SK-N-SH (cell line): Measurements from ENCODE around the gene ICA1. TPM values are rescaled to one million over a fixed set of nuclear protein-coding genes. Genes with fewer than 3 reads are reported as not detected.
"Not testable (repeated sequence)": the region's sequence is repeated elsewhere in the genome, so short reads cannot be mapped to it uniquely, and the experiment has no call there.

ENCODE experiments used
- CTCF ChIA-PET: fragments of 300-600, 350-600 bp; formaldehyde crosslinking; extraction: SDS; loops from one replicate; lab custom pipeline; 2021; lab: Yijun Ruan, JAX
- POLR2A ChIA-PET: fragments of 350-600 bp; sonication (Branson Sonifier 250); formaldehyde crosslinking; extraction: SDS; loops from one replicate; lab custom pipeline; 2020; ENCODE audit warnings: antibody characterized with exemption, inconsistent platforms; lab: Yijun Ruan, JAX
- DNase-seq: peaks from one replicate; pipeline ENCODE4 v3.0.0; 2012
- H2AFZ ChIP-seq: fragments of 200-600 bp; sonication (generic); 2 replicates; pipeline ENCODE4 v1.8.1; 2016; ENCODE audit warnings: antibody characterized with exemption, mild to moderate bottlenecking, low read depth
- H3F3A ChIP-seq: fragments of 200-600 bp; sonication (generic); replicated peaks from 2 replicates; pipeline ENCODE3; 2016; ENCODE audit warnings: antibody characterized with exemption, mild to moderate bottlenecking; ENCODE audit not compliant: insufficient read depth
- H3K27ac ChIP-seq, 2 experiments: fragments of 200-500 bp in 1 of 2; fragments of 200-600 bp in 1 of 2; sonication (Bioruptor generic) in 1 of 2; sonication (generic), shearing (Covaris generic) in 1 of 2; 2 replicates each; pipeline versions ENCODE4 v1.5.1 to v1.6.1; 2014 to 2016; ENCODE audit warnings: low read depth in 2 of 2, inconsistent platforms in 1 of 2, low read length in 1 of 2, mild to moderate bottlenecking in 1 of 2, mixed read lengths in 1 of 2
- H3K27me3 ChIP-seq: fragments of 200-600 bp; sonication (generic), shearing (Covaris generic); 2 replicates; pipeline ENCODE4 v1.6.1; 2016; ENCODE audit warnings: mixed run types; ENCODE audit not compliant: insufficient read depth
- H3K36me3 ChIP-seq, 2 experiments: fragments of 200-500 bp in 1 of 2; fragments of 200-600 bp in 1 of 2; sonication (Bioruptor generic) in 1 of 2; sonication (generic) in 1 of 2; replicated peaks in 1 of 2; 2 replicates each; pipeline versions ENCODE3 to v1.5.1; 2014 to 2016; ENCODE audit warnings: low read length in 1 of 2, mild to moderate bottlenecking in 1 of 2; ENCODE audit not compliant: insufficient read depth in 2 of 2, control insufficient read depth in 1 of 2
- H3K4me1 ChIP-seq, 2 experiments: fragments of 200-500 bp in 1 of 2; fragments of 200-600 bp in 1 of 2; sonication (Bioruptor generic) in 1 of 2; sonication (generic), shearing (Covaris generic) in 1 of 2; 2 replicates each; pipeline versions ENCODE4 v1.5.1 to v1.6.1; 2014 to 2016; ENCODE audit warnings: low read depth in 1 of 2, low read length in 1 of 2, mixed run types in 1 of 2; ENCODE audit not compliant: insufficient read depth in 2 of 2, control insufficient read depth in 1 of 2
- H3K4me2 ChIP-seq: fragments of 200-600 bp; sonication (generic), shearing (Covaris generic); 2 replicates; pipeline ENCODE4 v1.6.1; 2017; ENCODE audit warnings: mixed run types
- H3K4me3 ChIP-seq, 2 experiments: fragments of 200-500 bp in 1 of 2; fragments of 200-600 bp in 1 of 2; sonication (Bioruptor generic) in 1 of 2; sonication (generic), shearing (Covaris generic) in 1 of 2; 2 replicates each; pipeline versions ENCODE4 v1.5.1 to v1.8.1; 2014 to 2016; ENCODE audit warnings: low read depth in 2 of 2, inconsistent platforms in 1 of 2, low read length in 1 of 2, mild to moderate bottlenecking in 1 of 2, mixed read lengths in 1 of 2, moderate library complexity in 1 of 2
- H3K79me2 ChIP-seq: fragments of 200-600 bp; sonication (generic); 2 replicates; pipeline ENCODE4 v1.8.1; 2017; ENCODE audit warnings: mild to moderate bottlenecking; ENCODE audit not compliant: insufficient read depth
- H3K9ac ChIP-seq: fragments of 200-600 bp; sonication (generic); 2 replicates; pipeline ENCODE4 v1.6.1; 2017; ENCODE audit warnings: mixed run types
- H3K9me2 ChIP-seq: fragments of 200-600 bp; sonication (generic); 2 replicates; pipeline ENCODE4 v1.6.1; 2017; ENCODE audit warnings: mixed run types
- H3K9me3 ChIP-seq: fragments of 200-600 bp; sonication (generic); 2 replicates; pipeline ENCODE4 v1.6.1; 2017; ENCODE audit warnings: mixed run types, mild to moderate bottlenecking, moderate library complexity
- H4K20me1 ChIP-seq: fragments of 200-600 bp; sonication (generic); 2 replicates; pipeline ENCODE4 v1.6.1; 2017; ENCODE audit warnings: mild to moderate bottlenecking, mixed run types; ENCODE audit not compliant: insufficient read depth
- CHD2 ChIP-seq: fragments of 150-350 bp; IDR thresholded peaks from 2 replicates; pipeline ENCODE4 v1.6.1; 2018; ENCODE audit warnings: low read length; ENCODE audit not compliant: partially characterized antibody
- ELF1 ChIP-seq: IDR thresholded peaks from 2 replicates; pipeline ENCODE4 v1.4.0; 2012
- EP300 ChIP-seq, 2 experiments: IDR thresholded peaks; 2 replicates each; pipeline versions ENCODE4 v1.4.0 to v1.6.1; 2012; ENCODE audit warnings: borderline replicate concordance in 1 of 2, low read depth in 1 of 2, low read length in 1 of 2
- FOSL2 ChIP-seq: IDR thresholded peaks from 2 replicates; pipeline ENCODE4 v1.4.0; 2012; ENCODE audit warnings: low read depth, mild to moderate bottlenecking, moderate library complexity, borderline replicate concordance
- FOXM1 ChIP-seq: IDR thresholded peaks from 2 replicates; pipeline ENCODE4 v1.4.0; 2012; ENCODE audit warnings: low read depth, mild to moderate bottlenecking
- GABPA ChIP-seq: IDR thresholded peaks from 2 replicates; pipeline ENCODE4 v1.4.0; 2012; ENCODE audit warnings: low read depth, mild to moderate bottlenecking
- MAX ChIP-seq: IDR thresholded peaks from 2 replicates; pipeline ENCODE4 v1.4.0; 2012; ENCODE audit warnings: low read depth
- MEF2A ChIP-seq: IDR thresholded peaks from 2 replicates; pipeline ENCODE4 v1.4.0; 2012; ENCODE audit warnings: low read depth, borderline replicate concordance
- POLR2AphosphoS5 ChIP-seq: IDR thresholded peaks from 2 replicates; pipeline ENCODE4 v1.6.1; 2012; ENCODE audit warnings: low read depth, low read length
- REST ChIP-seq: IDR thresholded peaks from 2 replicates; pipeline ENCODE4 v1.6.1; 2012; ENCODE audit warnings: mild to moderate bottlenecking, low read depth, low read length, moderate library complexity
- RXRA ChIP-seq: IDR thresholded peaks from 2 replicates; pipeline ENCODE4 v1.4.0; 2012; ENCODE audit warnings: low read depth, mild to moderate bottlenecking, borderline replicate concordance
- SIN3A ChIP-seq: IDR thresholded peaks from 2 replicates; pipeline ENCODE4 v1.6.1; 2012; ENCODE audit warnings: low read depth, mild to moderate bottlenecking, low read length, moderate library complexity, borderline replicate concordance
- TAF1 ChIP-seq: IDR thresholded peaks from 2 replicates; pipeline ENCODE4 v1.6.1; 2012; ENCODE audit warnings: low read depth, mild to moderate bottlenecking, low read length, moderate library complexity, borderline replicate concordance
- TEAD4 ChIP-seq: IDR thresholded peaks from 2 replicates; pipeline ENCODE4 v1.4.0; 2012; ENCODE audit warnings: mild to moderate bottlenecking, borderline replicate concordance; ENCODE audit not compliant: insufficient read depth
- WGBS: methylation state at CpG from one replicate; pipeline ENCODE4 v1.1.6; 2017; ENCODE audit warnings: low lambda C conversion rate; 5-methylcytosine and 5-hydroxymethylcytosine counted together
- polyA plus RNA-seq, 3 experiments: library from polyadenylated mRNA; depleted of rRNA; stranded (reverse); fragments of >200 nt; gene quantifications; 2 replicates each; pipeline ENCODE4 v1.2.3, GENCODE V29; 2012
- TF ChIP-seq, protein P1 (sequence below): fragments of 150-350 bp; IDR thresholded peaks from 2 replicates; pipeline ENCODE4 v1.6.1; 2017; ENCODE audit warnings: antibody characterized with exemption, low read length, low read depth, borderline replicate concordance
- TF ChIP-seq, protein P2 (sequence below): IDR thresholded peaks from 2 replicates; pipeline ENCODE4; 2012

ICA1 gene
- polyA plus RNA-seq, 1 of the 3 experiments (the other 2 are of a cell fraction), result 2.4 TPM

GRCh38 chr7:8103282-8103681 is 158.7 kb downstream of the ICA1 start (continued):
- TF ChIP-seq TAF1 (no peak), MEF2A (no peak), FOSL2 (no peak)

DNA sequence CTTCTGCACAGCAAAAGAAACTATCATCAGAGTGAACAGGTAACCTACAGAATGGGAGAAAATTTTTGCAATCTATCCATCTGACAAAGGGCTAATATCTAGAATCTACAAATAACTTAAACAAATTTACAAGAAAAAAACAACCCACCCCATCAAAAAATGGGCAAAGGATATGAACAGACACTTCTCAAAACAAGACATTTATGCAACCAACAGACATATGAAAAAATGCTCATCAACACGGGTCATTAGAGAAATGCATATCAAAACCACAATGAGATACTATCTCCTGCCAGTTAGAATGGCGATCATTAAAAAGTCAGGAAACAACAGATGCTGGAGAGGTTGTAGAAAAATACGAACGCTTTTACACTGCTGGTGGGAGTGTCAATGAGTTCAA is 160.7 kb downstream of the ICA1 start:
- H2AFZ ChIP-seq, H3K27ac ChIP-seq, H4K20me1 ChIP-seq, H3K4me2 ChIP-seq, DNase-seq, H3K36me3 ChIP-seq, H3K9ac ChIP-seq, H3K9me2 ChIP-seq, H3K79me2 ChIP-seq, POLR2A ChIA-PET, H3F3A ChIP-seq, H3K4me1 ChIP-seq, CTCF ChIA-PET, H3K4me3 ChIP-seq, H3K27me3 ChIP-seq, H3K9me3 ChIP-seq: not testable (repeated sequence)
- WGBS, result 71% methylated on average over 4 of the region's 4 CpGs

DNA sequence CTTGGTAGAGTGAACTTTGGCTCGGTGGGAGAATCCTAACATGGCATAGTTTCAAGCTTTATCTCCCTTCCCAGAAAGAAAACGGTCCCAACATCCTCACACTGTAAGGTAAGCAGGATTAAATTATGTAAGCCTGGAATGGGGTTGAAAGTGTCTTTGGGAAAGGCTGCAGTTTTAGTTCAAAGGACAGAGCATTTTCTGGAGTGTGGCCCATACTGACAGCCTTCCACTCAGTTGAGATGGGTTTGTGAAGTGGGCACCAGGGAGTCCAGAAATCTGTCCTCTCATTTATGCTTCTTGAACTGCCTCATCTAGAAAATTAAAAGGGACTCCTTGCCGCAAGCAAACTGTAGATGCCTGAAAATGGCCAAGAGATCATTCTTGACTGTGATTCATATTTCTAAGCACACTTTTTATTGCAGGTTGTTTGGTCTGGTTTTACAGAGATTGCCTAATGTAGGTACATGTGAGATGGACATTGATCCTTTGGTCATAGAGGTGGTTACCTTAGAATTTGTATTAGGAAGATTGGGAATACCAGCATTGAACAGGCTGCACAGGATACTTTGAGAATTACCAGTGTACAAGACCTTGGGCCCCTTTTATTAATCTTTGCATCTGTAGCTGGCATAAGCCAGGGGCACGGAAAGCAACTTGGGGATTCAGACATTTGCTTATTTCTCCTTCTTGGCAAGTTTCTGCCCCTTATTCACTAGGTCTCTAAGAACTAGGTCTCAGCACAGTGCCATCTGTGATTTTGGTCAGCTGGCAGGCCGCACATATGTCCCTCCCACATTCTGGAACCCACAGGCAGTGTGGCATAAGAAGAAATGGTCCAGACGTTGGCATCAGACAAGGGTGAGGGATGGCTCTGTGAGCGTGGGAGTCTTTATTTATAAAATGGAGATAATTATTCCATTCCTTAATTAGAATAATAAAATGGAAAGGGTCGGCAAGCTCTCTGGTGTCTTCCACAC is 167.5 kb downstream of the ICA1 start:
- Histone ChIP-seq H3K36me3 (peaks cover 0 to 4% of the 10 kb centered on the region in 2 experiments), H3K27me3 (no peaks in the 10 kb centered on the region), H3K4me2 (no peak overlapping the region), H3K4me3 (no peak overlapping the region), H3K9ac (no peak overlapping the region), H3K4me1 (no peaks in the 10 kb centered on the region), H3K9me2 (no peaks in the 10 kb centered on the region), H3K27ac (no peak overlapping the region), H3K9me3 (no peaks in the 10 kb centered on the region; the same call in 1 of the 2 replicates), H3F3A (no peaks in the 10 kb centered on the region), H2AFZ (no peak overlapping the region), H4K20me1 (no peaks in the 10 kb centered on the region), H3K79me2 (no peaks in the 10 kb centered on the region)
- DNase-seq, result no peak
- WGBS, result 79% methylated on average over 8 of the region's 8 CpGs
- TF ChIP-seq RXRA (no peak), ELF1 (no peak), EP300 (IDR thresholded peaks at IDR 0.05; ENCODE audit: borderline replicate concordance in 1 of 2, low read depth in 1 of 2, low read length in 1 of 2) (no peak), REST (no peak), TEAD4 (no peak), FOXM1 (no peak), GABPA (no peak), POLR2AphosphoS5 (no peak), SIN3A (no peak), CHD2 (no peak), MAX (no peak)
- TF ChIP-seq, protein P1, sequence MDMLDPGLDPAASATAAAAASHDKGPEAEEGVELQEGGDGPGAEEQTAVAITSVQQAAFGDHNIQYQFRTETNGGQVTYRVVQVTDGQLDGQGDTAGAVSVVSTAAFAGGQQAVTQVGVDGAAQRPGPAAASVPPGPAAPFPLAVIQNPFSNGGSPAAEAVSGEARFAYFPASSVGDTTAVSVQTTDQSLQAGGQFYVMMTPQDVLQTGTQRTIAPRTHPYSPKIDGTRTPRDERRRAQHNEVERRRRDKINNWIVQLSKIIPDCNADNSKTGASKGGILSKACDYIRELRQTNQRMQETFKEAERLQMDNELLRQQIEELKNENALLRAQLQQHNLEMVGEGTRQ, result no peak
- TF ChIP-seq, protein P2, sequence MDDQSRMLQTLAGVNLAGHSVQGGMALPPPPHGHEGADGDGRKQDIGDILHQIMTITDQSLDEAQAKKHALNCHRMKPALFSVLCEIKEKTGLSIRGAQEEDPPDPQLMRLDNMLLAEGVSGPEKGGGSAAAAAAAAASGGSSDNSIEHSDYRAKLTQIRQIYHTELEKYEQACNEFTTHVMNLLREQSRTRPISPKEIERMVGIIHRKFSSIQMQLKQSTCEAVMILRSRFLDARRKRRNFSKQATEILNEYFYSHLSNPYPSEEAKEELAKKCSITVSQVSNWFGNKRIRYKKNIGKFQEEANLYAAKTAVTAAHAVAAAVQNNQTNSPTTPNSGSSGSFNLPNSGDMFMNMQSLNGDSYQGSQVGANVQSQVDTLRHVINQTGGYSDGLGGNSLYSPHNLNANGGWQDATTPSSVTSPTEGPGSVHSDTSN, result no peak
- POLR2A ChIA-PET, result no interaction called here
- CTCF ChIA-PET, result no interaction called here
